Measurements from ENCODE around the gene PSMG3.

PSMG3 gene

DNA sequence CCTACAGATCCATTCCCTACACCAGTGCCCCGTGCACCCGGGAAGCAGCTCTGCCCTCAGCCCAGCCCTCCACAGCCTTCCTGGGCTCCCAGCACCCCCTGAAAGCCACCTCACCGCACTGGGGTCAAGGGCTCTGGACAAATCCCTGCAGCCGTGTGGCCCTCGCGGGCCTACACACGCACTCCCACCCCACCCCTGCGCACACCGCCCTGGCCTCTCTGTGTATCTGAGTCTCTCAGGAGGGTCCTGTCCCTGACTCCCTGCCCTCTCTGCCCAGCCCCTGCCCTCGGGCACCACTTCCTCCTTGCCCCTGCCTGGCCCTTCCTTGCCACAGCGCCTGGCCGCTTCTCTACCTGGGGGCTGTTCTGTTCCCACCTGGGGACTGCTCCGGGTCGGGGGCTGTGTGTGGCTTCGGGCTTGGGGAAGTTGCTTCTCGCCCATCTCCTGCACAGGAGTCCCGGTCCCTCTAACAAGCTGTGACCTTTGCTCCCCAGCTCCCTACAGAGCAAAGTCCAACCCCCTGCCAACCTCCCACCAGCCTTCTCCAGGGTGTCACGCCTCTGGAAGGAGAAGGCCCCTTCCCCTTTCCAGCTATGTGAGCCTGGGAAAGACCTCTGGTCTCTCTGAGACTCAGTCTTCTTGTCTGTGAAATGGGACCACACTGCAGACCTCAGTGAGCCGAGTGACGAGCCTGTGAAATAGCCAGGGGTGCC, 15.3 kb downstream of the PSMG3 start:
- Histone ChIP-seq H3K4me3 (ENCODE audit: low read length) (no peak overlapping the region), H3K9me3 (replicated peaks; ENCODE audit: low read length) (no peaks in the 10 kb centered on the region), H3K4me2 (ENCODE audit: low read length) (no peak overlapping the region), H3K36me3 (ENCODE audit: insufficient read depth, low read length) (no peaks in the 10 kb centered on the region), H3K9ac (ENCODE audit: low read depth, low read length) (no peak overlapping the region), H3K4me1 (ENCODE audit: control insufficient read depth, insufficient read depth, low read length) (peaks cover 23% of the 10 kb centered on the region), H3K27me3 (ENCODE audit: control insufficient read depth, insufficient read depth, low read length) (no peaks in the 10 kb centered on the region)

- Histone ChIP-seq H3K4me3 (ENCODE audit: low read length) (no peak overlapping the region), H3K4me2 (ENCODE audit: low read length) (no peak overlapping the region), H3K27me3 (ENCODE audit: control insufficient read depth, insufficient read depth, low read length) (no peaks in the 10 kb centered on the region), H3K36me3 (ENCODE audit: insufficient read depth, low read length) (no peaks in the 10 kb centered on the region), H3K4me1 (ENCODE audit: control insufficient read depth, insufficient read depth, low read length) (peaks cover 19% of the 10 kb centered on the region), H3K9ac (ENCODE audit: low read depth, low read length) (no peak overlapping the region), H3K9me3 (replicated peaks; ENCODE audit: low read length) (no peaks in the 10 kb centered on the region)
Measured at GRCh38 chr7:1553512-1554210, 16.2 kb downstream of the PSMG3 start.

DNA sequence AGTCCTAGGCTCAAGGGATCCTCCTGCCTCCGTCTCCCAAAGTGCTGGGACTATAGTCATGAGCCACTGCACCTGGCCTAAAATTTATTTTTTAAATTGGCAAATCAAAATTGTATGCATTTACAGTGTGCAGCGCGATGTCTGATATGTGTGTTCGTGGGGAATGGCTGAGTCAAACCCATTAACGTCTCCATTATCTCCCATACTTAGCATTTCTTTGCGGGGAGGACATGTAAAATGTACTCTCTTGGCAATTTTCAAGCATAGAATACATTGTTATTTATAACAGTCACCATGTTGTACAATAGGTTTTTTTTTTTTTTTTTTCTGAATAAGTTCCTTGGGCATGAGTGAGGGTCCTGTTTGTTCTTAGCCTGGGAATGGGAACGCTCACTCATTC, 17.6 kb downstream of the PSMG3 start:
- Histone ChIP-seq H3K4me3 (ENCODE audit: low read length) (no peak overlapping the region), H3K9me3 (replicated peaks; ENCODE audit: low read length) (no peaks in the 10 kb centered on the region), H3K27me3 (ENCODE audit: control insufficient read depth, insufficient read depth, low read length) (no peaks in the 10 kb centered on the region), H3K4me2 (ENCODE audit: low read length) (no peak overlapping the region), H3K4me1 (ENCODE audit: control insufficient read depth, insufficient read depth, low read length) (peaks cover 15% of the 10 kb centered on the region), H3K36me3 (ENCODE audit: insufficient read depth, low read length) (no peaks in the 10 kb centered on the region), H3K9ac (ENCODE audit: low read depth, low read length) (no peak overlapping the region)

GRCh38 chr7:1550846-1551155, 19.0 kb downstream of the PSMG3 start:
- Histone ChIP-seq H3K4me1 (ENCODE audit: control insufficient read depth, insufficient read depth, low read length) (peaks cover 10% of the 10 kb centered on the region), H3K9ac (ENCODE audit: low read depth, low read length) (no peak overlapping the region), H3K36me3 (ENCODE audit: insufficient read depth, low read length) (no peaks in the 10 kb centered on the region), H3K4me2 (ENCODE audit: low read length) (no peak overlapping the region), H3K4me3 (ENCODE audit: low read length) (no peak overlapping the region), H3K27me3 (ENCODE audit: control insufficient read depth, insufficient read depth, low read length) (no peaks in the 10 kb centered on the region), H3K9me3 (replicated peaks; ENCODE audit: low read length) (no peaks in the 10 kb centered on the region)

- no peaks in the 10 kb centered on the region for H3K36me3 ChIP-seq (ENCODE audit: insufficient read depth, low read length)
- peaks cover 5% of the 10 kb centered on the region for H3K4me1 ChIP-seq (ENCODE audit: control insufficient read depth, insufficient read depth, low read length)
- H3K9ac ChIP-seq (ENCODE audit: low read depth, low read length) = no peak overlapping the region
Measured at GRCh38 chr7:1550005-1550845, 19.6 kb downstream of the PSMG3 start.

GRCh38 chr7:1549357-1550004, 20.4 kb downstream of the PSMG3 start:
- Histone ChIP-seq H3K4me2 (ENCODE audit: low read length) (no peak overlapping the region), H3K9me3 (replicated peaks; ENCODE audit: low read length) (no peaks in the 10 kb centered on the region), H3K9ac (ENCODE audit: low read depth, low read length) (no peak overlapping the region), H3K4me1 (ENCODE audit: control insufficient read depth, insufficient read depth, low read length) (no peaks in the 10 kb centered on the region), H3K36me3 (ENCODE audit: insufficient read depth, low read length) (no peaks in the 10 kb centered on the region), H3K27me3 (ENCODE audit: control insufficient read depth, insufficient read depth, low read length) (no peaks in the 10 kb centered on the region), H3K4me3 (ENCODE audit: low read length) (no peak overlapping the region)

More at GRCh38 chr7:1550005-1550845, 19.6 kb downstream of the PSMG3 start:
- H3K4me3 ChIP-seq (ENCODE audit: low read length) = no peak overlapping the region
- no peak overlapping the region for H3K4me2 ChIP-seq (ENCODE audit: low read length)
- no peaks in the 10 kb centered on the region for H3K9me3 ChIP-seq (replicated peaks; ENCODE audit: low read length)
- H3K27me3 ChIP-seq (ENCODE audit: control insufficient read depth, insufficient read depth, low read length) = no peaks in the 10 kb centered on the region

DNA sequence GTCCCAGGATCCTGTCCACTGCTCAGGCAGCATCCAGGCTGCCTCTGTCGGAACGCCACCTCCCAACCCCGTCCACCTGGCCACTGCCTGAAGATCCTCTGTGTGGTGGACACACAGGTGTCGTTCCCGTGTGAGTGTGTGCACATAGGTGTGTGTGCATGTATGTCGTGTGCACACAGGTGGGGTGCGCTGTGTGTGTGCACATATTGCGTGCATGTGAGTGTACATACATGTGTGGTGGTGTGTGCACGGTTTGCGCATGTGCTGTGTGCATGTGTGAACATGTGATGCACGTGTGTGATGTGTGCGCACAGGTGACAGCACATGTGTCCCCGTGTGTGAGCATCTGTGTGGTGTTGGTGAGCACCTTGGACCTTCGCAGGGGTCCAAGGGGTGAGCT, 20.9 kb downstream of the PSMG3 start:
- H3K9ac ChIP-seq (ENCODE audit: low read depth, low read length) = no peak overlapping the region
- H3K4me2 ChIP-seq (ENCODE audit: low read length) = no peak overlapping the region
- H3K4me3 ChIP-seq (ENCODE audit: low read length) = no peak overlapping the region
- H3K27me3 ChIP-seq (ENCODE audit: control insufficient read depth, insufficient read depth, low read length) = no peaks in the 10 kb centered on the region
- no peaks in the 10 kb centered on the region for H3K36me3 ChIP-seq (ENCODE audit: insufficient read depth, low read length)
- no peaks in the 10 kb centered on the region for H3K9me3 ChIP-seq (replicated peaks; ENCODE audit: low read length)
- H3K4me1 ChIP-seq (ENCODE audit: control insufficient read depth, insufficient read depth, low read length) = no peaks in the 10 kb centered on the region

DNA sequence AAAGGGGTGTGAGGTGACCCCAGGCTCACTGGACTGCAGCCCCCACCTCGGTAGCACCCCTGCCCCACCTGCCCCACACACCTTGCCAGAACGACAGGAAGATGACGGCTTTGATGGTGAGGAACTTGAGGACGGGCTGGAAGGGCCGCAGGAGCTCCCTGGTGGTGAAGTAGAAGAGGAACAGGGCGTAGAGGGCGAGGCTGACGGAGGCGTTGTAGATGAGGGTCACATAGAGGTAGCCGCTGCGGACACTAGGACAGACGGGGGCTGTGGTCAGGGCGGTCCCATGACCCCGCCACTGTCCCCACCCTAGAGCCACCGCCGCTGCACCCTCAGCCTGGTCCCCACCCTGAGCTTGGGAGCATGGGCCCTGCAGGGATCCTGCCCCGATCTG, 21.4 kb downstream of the PSMG3 start:
- Histone ChIP-seq H3K9me3 (replicated peaks; ENCODE audit: low read length) (no peaks in the 10 kb centered on the region), H3K27me3 (ENCODE audit: control insufficient read depth, insufficient read depth, low read length) (no peaks in the 10 kb centered on the region), H3K4me2 (ENCODE audit: low read length) (no peak overlapping the region), H3K4me1 (ENCODE audit: control insufficient read depth, insufficient read depth, low read length) (no peaks in the 10 kb centered on the region), H3K9ac (ENCODE audit: low read depth, low read length) (no peak overlapping the region), H3K36me3 (ENCODE audit: insufficient read depth, low read length) (no peaks in the 10 kb centered on the region), H3K4me3 (ENCODE audit: low read length) (no peak overlapping the region)

GRCh38 chr7:1547777-1548437, 21.9 kb downstream of the PSMG3 start:
- Histone ChIP-seq H3K4me2 (ENCODE audit: low read length) (no peak overlapping the region), H3K9ac (ENCODE audit: low read depth, low read length) (no peak overlapping the region)

DNA sequence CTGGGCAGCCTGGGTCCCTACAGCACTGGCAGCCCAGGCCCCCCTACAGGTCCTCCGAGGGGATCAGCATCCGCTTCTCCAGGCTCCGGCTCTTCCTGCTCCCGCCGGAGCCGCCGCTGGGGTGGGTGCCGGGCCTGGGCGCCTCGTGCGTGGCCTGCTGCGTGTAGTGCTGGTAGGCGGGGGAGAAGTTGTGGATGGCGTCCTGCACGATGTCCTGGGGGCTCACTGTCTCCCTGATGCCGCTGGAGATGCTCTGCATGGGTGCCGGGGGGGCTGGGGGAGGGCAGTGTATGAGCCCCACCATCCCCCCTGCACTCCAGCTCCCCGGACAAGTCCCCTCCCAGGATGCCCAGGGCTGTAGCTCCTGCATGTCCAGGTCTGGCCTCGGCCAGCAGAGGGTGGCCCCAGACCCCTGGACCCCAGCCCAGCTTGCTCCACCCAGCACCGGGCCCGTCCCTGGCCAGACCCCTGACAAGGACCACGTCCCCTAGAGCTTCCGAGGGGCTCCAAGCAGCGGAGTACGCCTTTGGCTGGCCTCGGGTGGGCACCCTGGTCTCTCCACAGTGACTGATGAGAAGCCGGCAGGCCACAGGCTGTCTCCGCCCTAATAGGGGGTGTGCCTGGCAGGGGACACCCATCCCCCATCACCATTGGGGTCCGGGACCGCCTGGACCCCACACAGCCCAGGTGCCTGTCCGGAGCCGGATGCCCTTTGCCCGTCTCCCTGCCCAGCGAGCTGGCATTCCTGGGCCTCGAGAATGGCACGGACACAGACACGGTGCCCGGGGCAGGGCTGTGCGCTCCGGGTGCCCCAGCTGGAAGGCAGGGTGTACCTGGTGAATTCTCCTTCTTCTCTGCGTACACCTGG, 22.7 kb downstream of the PSMG3 start:
- Histone ChIP-seq H3K27me3 (ENCODE audit: control insufficient read depth, insufficient read depth, low read length) (no peaks in the 10 kb centered on the region), H3K4me3 (ENCODE audit: low read length) (no peak overlapping the region), H3K4me2 (ENCODE audit: low read length) (no peak overlapping the region), H3K4me1 (ENCODE audit: control insufficient read depth, insufficient read depth, low read length) (no peaks in the 10 kb centered on the region), H3K9me3 (replicated peaks; ENCODE audit: low read length) (no peaks in the 10 kb centered on the region), H3K9ac (ENCODE audit: low read depth, low read length) (no peak overlapping the region), H3K36me3 (ENCODE audit: insufficient read depth, low read length) (peaks cover 9% of the 10 kb centered on the region)

More at GRCh38 chr7:1547777-1548437, 21.9 kb downstream of the PSMG3 start:
- Histone ChIP-seq H3K4me3 (ENCODE audit: low read length) (no peak overlapping the region), H3K9me3 (replicated peaks; ENCODE audit: low read length) (no peaks in the 10 kb centered on the region), H3K36me3 (ENCODE audit: insufficient read depth, low read length) (peaks cover 2% of the 10 kb centered on the region), H3K4me1 (ENCODE audit: control insufficient read depth, insufficient read depth, low read length) (no peaks in the 10 kb centered on the region), H3K27me3 (ENCODE audit: control insufficient read depth, insufficient read depth, low read length) (no peaks in the 10 kb centered on the region)

Data from skeletal muscle satellite cell (primary cell).